HG02943 (cell line): ENCODE results near the gene PDE4A.
"Not testable (repeated sequence)": the region's sequence is repeated elsewhere in the genome, so short reads cannot be mapped to it uniquely, and the experiment has no call there.

Experiments used
- ATAC-seq: cut with Tn5 transposase; IDR thresholded peaks from one replicate; pipeline ENCODE4 v1.9.1; 2021; ENCODE audit warnings: mild to moderate bottlenecking, low read depth, moderate library complexity; ENCODE audit not compliant: unreplicated experiment

Gene PDE4A

DNA sequence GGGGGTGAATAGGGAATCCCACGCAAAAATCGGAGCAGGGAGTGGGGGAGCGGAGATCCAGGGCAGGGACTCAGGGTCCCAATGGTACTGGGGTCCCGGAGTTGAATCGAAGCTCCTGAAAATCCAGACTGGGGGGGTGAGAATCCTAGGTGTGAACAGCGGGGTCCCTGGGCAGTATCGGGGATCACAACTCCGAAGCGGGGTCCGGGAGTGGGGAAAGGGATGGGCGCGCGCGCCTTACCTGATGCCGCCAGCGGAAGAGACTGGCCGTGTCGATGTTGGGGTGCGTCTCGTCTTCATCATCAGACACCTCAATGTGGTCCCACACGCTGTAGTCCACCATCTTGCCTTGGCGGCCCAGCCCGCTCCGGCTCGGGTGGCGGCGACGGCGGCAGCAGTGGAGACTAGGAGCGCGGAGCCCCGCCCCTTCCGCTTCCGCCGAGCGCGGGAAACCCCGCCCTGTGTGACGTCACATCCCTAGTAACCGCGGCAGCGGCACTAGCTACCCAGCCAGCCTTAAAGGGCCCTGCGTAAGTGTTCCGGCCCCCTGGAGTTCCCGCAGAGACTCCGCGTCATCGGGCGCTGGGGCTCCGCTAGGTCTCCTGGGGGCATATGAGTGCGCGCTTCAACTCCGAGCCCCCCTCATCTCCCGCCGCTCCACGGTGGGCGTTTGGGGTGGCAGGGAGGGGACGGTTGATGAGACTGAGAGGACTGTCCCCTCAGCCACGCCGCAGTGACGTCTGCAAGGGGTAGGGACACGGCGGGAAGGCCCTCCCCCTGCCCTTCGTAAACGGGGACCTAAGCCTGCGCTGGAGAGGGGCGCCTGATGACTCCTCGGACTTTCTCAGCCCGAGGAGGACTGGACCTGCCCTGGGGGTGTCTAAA lies 17.0 kb upstream of the PDE4A start, which contains the start of gene CDC37:
CDC37 (minus strand) TSS at position 406 of the 885 bp plus-strand sequence; CDS start at position 343, 63 bp downstream.
- ATAC-seq: peak; percentile 79

DNA sequence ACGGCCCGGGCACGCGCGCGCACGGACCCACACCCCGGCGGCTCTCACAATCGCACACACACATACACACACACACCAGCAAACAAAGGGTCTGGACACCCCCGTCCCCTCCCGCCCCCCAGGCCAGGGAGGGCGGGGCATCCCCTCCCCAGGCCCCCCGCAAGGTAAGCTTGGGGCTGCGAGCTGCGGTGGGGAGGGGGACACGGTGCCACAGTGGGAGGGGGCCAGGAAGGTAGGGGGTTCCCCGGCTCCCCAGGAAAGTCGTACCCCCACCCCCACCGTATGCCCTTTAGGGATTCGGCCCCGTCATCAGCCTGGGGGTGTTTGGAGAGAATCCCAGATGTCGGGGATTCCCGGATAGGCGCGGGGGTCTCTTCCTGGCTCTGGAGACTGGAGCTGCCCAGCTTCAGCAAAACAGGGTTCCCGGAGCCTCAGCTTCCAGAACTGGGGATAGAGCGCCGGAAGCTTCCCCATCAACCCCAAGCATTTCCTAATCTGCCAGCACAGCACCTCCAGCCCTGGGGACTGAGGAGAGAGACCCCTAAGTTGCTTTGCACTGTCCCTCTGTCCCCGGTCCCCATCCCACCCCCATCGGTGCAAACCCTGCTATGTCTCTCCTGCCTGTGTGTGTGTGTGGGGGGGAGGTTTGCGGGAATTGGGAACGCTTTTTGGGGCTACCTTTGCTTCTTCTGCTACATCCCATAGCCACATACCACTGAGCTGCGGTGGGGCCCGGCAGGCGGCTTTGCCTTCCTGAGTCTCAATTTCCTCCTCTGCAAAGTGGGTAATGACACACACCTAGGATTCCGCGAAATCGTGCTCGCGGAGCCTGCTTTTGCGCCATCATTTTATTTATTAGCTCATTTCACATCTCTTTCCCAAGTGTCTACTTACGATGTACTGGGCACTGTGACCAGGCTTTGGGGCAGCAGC lies 15.2 kb upstream of the PDE4A start:
- ATAC-seq: no peak

DNA sequence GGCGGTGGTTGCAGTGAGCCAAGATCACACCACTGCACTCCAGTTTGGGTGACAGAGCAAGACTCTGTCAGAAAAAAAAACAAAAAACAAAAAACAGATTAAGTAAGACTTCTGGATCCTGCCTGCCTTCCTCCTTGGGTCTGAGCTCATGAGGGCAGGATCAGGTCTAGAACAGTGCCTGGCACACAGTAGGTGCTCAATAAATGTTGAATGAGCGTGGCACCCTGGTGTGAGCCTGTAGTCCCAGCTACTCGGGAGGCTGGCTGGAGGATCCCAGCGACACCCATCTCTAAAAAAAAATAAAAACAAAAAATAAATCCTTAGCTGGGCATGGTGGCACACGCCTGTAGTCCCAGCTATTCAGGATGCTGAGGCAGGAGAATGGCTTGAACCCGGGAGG lies 14.1 kb upstream of the PDE4A start:
- ATAC-seq: no peak

DNA sequence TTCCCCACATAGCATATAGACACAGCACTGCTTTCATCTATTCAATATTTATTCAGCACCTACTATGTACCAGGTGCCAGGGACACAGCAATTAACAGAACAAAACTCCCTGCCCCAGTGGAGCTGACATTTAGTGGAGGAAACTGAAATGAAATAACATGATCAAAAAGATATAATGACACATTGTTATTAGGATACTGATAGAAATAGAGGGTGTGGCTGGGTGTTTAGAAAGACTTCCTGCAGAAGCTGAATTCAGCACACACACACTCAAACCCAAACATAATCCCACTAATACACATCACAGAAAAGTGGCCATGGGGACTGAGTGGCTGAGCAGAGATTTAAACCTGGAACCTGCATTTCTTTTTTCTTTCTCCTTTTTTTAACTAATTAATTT lies 13.2 kb upstream of the PDE4A start:
- no peak for ATAC-seq

DNA sequence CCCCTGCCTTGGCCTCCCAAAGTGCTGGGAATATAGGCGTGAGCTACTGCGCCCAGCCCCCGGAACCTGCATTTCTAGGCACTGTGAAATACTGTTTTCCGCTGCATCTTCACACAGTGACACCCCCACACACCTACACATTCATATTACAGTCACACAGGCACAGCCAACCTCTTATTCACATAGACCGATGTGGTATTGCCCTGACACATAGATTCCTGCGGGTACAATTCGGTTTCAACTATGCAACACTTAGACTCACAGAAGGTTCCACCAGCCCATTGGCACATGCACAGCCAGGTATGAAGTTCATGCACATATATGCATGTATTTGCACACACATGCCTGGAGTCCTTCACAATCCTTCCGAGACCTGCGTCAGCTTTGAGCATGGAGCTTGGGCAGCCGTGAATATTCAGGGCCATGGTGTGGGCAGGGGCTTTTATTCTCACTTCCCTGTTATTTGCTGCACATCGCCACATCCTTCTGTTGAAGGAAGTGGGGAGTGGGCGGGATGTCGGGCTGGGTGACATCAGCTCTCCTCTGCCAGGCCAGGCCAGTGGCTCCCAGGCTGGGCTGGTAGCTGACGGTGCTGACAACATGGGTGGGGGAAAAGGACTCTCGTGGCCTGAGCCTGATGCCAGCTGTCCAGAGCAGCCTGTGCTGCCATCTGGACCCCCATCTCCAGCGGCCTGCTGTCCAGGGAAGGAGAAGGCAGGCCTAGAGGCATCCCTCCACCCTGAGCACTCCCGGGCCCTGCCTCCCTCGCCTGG lies 11.6 kb upstream of the PDE4A start:
- ATAC-seq: no peak

DNA sequence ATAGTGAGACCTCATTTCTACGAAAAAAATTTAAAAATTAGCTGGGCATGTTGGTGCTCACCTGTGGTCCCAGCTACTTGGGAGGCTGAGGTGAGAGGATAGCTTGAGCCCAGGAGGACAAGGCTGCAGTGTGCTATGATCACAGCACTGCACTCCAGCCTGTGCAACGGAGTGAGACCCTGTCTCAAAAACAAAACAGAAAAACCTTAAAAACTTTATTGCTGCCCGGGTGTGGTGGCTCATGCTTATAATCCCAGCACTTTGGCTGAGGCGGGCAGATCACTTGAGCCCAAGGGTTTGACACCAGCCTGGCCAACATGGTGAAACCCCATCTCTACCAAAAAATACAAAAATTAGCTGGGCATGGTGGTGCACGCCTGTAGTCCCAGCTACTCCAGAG lies 9.1 kb upstream of the PDE4A start:
- ATAC-seq: not testable (repeated sequence)

DNA sequence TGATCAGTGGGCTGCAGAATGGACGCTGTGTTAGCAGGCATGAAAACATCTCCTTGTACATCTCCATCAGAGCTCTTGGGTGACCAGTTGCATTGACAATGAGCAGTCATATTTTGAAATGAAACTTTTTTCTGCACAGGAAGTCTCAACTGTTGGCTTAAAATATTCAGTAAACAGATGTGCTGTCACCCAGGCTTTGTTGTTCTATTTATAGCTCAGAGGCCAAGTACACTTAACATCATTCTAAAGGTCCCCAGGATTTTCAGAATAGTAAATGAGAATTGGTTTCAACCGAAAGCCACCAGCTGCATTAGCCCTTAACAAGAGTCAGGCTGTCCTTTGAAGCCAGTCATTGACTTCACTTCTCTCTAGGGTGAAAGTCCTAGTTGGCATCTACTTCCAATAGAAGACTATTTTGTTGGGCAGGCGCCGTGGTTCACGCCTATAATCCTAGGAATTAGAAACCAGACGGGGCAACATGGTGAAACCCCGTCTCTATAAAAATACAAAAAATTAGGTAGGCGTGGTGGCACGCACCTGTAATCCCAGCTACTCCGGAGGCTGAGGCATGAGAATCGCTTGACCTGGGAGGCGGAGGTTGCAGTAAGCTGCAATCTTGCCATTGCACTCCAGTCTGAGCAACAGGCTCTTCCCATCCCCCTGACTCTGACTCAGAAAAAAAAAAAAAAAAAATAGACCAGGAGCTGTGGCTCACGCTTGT lies 7.9 kb upstream of the PDE4A start:
- ATAC-seq: peak; percentile 60

DNA sequence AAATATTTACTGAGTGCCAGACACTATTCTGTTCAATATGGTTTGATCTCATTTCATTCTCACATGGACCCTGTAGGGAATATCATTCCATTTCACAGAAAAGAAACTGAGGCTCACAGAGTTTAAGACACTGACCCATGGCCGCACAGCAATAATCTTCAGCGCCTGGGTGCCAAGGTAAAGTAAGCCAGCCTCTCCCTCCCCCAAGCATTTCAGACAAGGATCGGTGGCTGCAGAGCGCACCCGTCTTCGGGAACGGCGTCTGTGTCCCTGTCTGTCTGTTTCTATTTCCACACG lies 4.3 kb upstream of the PDE4A start:
- ATAC-seq: no peak

DNA sequence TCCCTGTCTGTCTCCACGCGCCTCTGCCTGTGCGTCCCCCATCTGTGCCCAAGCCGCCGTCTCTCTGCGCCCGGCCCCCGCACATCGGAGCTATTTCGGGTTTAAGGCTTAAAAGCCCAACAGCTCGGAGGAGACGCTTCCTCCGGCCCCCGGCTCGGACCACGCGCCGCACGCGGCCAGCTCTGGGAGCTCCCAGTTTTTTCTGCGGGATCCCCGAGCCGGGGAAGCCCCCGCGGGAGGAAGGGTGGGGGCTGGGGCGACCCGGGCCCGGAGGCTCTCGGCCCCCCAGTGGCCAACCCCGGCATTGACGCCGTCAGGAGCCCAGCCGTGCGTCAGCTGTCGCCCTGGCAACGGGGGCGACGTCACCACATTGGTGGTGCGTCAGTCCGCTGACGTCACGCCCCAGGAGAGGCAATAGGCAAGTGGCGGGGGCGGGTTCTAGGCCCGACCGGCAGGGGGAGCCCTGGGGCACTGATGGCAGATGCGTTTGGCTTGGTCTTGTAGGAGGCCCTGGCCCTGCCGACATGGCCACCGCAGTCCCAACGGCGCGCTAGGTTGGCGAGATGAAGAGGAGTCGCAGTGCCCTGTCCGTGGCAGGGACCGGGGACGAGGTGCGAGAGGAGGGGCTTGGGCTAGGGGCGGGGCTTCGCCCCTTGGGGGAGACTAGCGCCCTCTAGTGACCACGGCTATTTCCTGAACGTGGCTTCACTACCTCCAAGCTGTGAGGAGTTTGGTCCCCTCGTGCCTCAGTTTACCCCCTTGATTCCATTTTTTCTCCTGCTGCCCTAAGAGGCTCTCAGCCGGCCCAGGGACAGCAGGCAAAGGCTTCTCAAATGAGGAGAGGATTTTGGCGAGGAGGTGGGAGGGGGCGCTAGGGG lies 3.7 kb upstream of the PDE4A start:
- peak; percentile 44 for ATAC-seq

DNA sequence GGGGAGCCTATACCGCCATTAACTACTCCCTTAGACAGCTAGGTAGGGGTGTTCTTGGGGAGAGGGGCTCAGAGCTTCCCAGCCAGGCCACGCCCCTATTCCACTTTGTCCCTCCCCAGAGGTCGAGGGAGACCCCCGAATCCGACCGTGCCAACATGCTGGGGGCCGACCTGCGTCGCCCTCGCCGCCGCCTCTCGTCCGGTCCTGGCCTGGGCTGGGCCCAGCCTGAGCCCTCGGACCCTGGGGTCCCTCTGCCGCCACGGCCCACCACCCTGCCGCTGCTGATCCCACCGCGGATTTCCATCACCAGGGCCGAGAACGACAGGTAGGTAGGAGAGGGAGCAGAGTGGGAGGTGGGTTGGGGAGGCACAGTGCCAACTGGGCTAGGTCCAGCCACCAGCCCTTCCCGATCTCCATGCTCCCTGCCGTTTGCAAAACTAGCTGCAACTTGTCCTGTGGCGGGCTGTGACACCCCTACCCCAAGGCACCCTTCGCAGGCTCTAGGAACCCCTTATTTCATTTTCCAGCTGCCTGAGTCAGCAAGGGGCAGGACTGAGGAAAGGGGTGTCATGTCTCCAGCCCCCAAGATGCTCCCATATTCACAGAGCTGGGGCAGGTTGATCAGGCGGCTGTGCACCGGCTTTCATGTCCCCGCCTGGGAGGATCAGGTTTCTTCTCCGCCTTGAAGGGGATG lies 2.6 kb upstream of the PDE4A start:
- ATAC-seq: no peak

DNA sequence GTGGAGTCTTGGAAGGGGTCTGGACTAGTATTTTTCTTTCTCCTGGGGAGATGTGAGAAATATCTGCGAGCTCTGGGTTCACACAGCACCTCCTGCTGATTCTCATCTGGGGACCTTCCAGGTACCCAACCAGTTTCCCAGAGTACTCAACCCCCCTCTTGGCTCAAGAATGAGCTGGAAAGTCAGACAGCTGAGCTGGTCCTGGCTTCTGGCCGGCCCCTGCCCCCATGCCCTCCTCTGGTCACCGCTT lies 2.2 kb upstream of the PDE4A start:
- ATAC-seq: no peak

DNA sequence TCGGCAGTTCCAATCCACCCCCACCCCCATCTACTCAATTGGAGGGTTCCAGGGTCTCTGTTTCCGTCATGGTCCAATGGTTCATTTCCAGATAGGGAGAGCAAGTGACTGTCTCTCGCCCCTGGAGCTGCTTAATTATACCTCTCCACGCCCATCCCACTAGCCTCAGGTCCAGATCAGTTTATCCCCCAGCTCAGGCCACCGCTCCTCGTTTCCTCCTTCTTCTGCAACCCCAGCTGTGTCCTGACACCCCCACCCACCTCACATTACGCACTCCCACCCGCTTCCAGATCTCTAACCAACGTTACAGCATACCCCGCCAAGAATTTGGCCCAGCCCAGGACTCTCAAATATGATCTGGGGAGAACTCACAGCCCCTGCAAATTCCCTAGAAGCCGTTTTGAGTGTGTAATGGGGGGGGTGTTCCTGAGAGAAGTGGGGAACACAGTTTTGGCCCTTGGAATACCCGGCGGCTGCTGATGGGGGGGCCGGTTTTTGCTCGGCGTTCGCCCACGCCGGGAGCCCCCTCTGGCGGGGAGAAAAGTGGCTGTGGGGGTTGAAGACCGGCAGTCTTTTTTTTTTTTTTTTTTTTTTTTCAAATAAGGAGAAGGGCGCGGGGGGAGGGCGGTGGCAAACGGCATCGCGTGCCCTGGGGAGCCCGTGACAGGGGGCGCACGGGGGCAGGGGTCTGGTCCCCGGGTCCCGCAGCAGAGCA lies 1.7 kb upstream of the PDE4A start:
- no peak for ATAC-seq

DNA sequence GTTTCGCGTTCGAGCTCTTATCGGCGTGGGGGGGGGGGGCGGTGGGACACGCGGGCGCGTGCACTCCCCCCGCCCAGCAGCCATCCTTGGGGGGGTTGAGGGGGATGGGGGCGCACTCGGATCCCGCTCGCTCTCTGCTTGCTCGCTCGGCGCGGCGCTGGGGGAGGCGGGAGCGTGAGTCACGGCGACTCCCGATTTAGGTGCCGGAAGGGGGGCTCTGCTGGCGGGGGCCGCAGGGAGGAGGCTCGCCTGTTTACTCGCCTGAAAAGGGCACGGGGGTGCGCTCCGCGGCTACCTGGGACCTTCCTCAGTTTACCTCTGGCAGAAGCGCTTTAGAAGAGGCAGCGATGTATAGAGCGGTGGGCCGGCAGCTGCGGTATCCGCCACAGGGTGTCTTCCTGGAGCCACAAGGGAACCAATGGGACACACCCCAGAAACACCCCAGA lies 1.1 kb upstream of the PDE4A start:
- no peak for ATAC-seq

DNA sequence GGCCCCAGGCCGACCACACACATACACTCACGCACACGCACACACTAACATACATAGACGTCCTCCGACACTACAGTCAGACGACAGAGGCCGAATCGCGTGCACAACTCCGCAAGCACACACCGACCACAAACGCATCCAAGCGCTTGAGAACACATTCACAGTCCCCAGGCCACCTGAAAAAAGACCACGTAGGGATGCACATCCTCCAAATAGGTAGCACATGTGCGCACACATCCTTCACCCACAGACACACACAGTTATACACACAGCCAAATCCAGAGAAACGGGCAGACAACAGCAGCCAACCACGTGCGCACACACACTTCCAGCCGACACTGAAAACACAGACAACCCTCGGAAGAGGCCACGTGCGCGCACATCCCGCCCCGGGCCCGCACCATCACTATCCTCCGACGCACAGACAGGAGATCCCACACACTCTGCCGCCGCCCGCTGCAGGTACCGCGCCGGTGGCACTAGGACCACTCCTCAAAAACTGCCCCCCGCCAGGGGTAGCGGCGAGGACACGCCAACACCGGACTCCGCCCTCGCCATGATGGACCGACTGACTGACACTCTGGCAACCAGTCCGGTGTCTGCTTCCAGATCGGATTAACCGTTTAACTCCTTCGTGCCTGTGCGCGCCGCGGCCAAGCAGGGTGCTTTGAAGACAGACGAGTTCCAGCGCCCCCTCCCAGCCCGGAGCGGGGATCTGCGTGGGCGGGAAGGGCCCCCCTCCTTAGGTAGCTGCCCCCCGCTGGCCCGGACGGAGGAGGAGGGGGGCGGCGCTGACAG lies 493 bp upstream of the PDE4A start:
- no peak for ATAC-seq

DNA sequence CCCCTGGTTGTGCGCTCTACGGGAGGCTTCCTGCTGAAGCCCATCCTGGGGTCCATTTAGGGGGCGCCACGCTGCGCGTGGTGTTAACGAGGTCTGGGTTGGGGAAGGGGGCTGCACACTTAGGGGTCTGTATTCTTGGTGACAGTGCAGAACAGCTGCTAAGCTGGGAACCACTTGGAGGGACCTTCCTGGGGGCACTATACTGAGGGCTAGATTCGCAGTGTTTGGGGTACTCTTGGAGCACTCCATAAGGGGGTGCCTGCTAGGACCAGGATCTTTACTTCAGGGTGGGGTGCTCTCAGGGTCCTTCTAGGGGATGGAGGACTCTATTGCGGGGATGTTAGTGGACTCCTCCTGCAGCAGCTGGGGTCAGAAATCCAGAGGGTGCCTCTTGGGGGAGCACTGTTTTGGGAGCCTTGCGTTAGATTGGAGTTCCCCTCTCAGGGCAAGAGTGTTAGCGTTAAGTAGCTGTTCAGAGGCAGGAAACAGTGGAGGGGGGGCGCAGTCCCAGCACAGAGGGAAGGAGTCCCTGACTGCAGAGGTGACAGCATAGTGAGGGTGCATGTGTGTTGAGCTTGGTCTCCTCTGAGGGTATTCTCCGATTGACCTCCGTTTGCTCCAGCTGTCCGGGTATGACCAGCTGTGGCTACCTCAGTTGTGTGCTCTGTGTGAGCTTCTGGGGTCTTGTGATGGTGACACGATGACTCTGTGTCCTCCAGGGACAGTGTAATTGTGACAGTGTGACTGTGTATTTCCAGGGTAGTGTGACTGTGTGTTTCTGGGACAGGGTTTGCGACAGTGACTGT lies 1.1 kb downstream of the PDE4A start:
- no peak for ATAC-seq

DNA sequence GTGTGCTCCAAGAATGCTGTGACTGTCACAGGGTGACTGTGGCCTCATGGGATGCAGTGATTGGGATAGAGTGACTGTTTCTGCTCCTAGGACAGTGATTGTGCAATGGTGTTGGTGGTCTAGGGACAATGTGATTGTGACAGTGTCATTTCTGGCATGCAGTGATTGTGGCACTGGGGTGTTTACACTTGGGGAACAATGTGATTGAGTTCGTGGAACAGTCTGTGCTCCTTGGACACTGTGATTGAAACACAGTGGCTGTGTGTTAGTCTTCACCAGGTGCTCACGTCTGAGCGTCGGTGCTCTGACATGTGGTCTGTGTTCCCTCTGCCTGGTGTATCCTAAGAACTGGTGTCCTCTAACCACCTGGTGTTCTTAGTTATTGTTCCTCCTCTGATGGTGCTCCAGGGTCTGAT lies 1.7 kb downstream of the PDE4A start:
- ATAC-seq: no peak

DNA sequence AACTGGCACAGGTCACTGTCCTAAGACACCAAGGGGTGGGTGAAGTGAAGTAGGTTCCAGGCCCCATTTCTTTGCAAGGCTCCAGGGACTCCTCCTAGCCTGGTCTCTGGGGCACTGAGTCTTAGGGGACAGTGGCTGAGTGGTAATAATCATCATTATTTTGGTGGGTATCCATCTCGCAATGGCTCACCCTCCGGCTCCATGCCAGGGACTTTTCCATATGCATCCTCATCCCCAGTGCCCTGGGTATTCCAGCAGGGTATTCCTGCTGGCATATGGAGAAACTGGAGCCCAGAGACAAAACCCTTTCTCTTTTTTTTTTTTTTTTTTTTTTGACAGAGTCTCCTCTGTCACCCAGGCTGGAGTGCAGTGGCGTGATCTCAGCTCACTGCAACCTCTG lies 2.5 kb downstream of the PDE4A start:
- ATAC-seq: no peak
